OCI-LY3 (cell line): ENCODE data around the gene TTI1.

Experiments
- H2AFZ ChIP-seq: fragments of 200-600, 300-600 bp; shearing (Covaris generic); 2 replicates; pipeline ENCODE4 v1.6.0; 2014; ENCODE audit warnings: antibody characterized with exemption, low read depth, low read length
- H3K27ac ChIP-seq: fragments of 200-600, 300-600 bp; sonication (generic); 2 replicates; pipeline ENCODE4 v1.5.1; 2014; ENCODE audit warnings: mild to moderate bottlenecking, low read length, moderate library complexity, mixed read lengths
- H3K27me3 ChIP-seq: fragments of 200-600, 300-600 bp; sonication (generic); 2 replicates; pipeline ENCODE4 v1.6.1; 2014; ENCODE audit warnings: low read depth, low read length, mixed read lengths
- H3K36me3 ChIP-seq: fragments of 200-600, 300-600 bp; sonication (generic); replicated peaks from 2 replicates; pipeline ENCODE3; 2014; ENCODE audit warnings: low read depth, low read length, mixed read lengths
- H3K4me1 ChIP-seq: fragments of 300-600, 200-600 bp; sonication (generic); 2 replicates; pipeline ENCODE4 v1.6.1; 2014; ENCODE audit warnings: low read length, mixed read lengths
- H3K4me2 ChIP-seq: fragments of 200-600, 300-600 bp; sonication (generic); 2 replicates; pipeline ENCODE4 v1.6.1; 2014; ENCODE audit warnings: low read length, mixed read lengths
- H3K4me3 ChIP-seq: fragments of 300-600, 200-600 bp; sonication (generic); 2 replicates; pipeline ENCODE4 v1.5.1; 2014; ENCODE audit warnings: antibody characterized with exemption, mild to moderate bottlenecking, low read length, moderate library complexity
- H3K79me2 ChIP-seq: fragments of 300-600, 200-600 bp; shearing (Covaris generic); 2 replicates; pipeline ENCODE4 v1.6.1; 2014; ENCODE audit warnings: mild to moderate bottlenecking, low read length, mixed read lengths
- H3K9ac ChIP-seq: fragments of 300-600, 200-600 bp; shearing (Covaris generic); 2 replicates; pipeline ENCODE4 v1.6.0; 2014; ENCODE audit warnings: mild to moderate bottlenecking, low read length, moderate library complexity
- H3K9me3 ChIP-seq: fragments of 200-600, 300-600 bp; shearing (Covaris generic); 2 replicates; pipeline ENCODE4 v1.6.1; 2014; ENCODE audit warnings: low read length, mixed read lengths; ENCODE audit not compliant: insufficient read depth
- H4K20me1 ChIP-seq: fragments of 200-600, 300-600 bp; sonication (generic); 2 replicates; pipeline ENCODE4 v1.6.1; 2016; ENCODE audit warnings: low read length, mixed read lengths; ENCODE audit not compliant: insufficient read depth
- EZH2phosphoT487 ChIP-seq: fragments of 200-600 bp; shearing (Covaris generic); IDR thresholded peaks from 2 replicates; pipeline ENCODE4 v1.6.1; 2018; ENCODE audit warnings: antibody characterized with exemption, mixed run types, low read depth
- TF ChIP-seq, protein P1 (sequence below): fragments of 200-600, 300-600 bp; sonication (generic); IDR thresholded peaks from 2 replicates; pipeline ENCODE4 v1.5.1; 2014; ENCODE audit warnings: antibody characterized with exemption, low read length, low read depth

Gene TTI1

DNA sequence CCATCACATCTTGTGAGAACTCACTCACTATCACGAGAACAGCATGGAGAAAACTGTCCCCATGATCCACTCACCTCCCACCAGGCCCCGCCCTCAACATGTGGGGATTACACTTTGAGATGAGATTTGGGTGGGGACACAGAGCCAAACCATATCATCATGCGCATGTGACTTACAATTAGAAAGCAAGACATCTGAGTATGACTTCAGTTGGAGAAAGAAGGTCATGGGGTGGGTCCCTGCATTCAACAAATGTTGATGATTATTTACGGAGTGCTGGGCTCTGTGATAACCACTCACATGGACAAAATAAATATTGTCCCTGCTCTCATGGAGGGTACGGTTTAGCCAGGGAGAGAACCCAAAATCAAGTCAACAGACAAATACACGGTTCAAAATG, 92.4 kb downstream of the TTI1 start:
- H3K27me3 ChIP-seq: no peaks in the 10 kb centered on the region
- no peak overlapping the region for H3K4me3 ChIP-seq
- no peaks in the 10 kb centered on the region for H3K36me3 ChIP-seq
- no peaks in the 10 kb centered on the region for H4K20me1 ChIP-seq
- H3K9ac ChIP-seq: no peak overlapping the region
- no peak overlapping the region for H2AFZ ChIP-seq
- H3K79me2 ChIP-seq: no peaks in the 10 kb centered on the region
- H3K27ac ChIP-seq: no peak overlapping the region
- no peak overlapping the region for H3K4me2 ChIP-seq
- TF ChIP-seq, protein P1, sequence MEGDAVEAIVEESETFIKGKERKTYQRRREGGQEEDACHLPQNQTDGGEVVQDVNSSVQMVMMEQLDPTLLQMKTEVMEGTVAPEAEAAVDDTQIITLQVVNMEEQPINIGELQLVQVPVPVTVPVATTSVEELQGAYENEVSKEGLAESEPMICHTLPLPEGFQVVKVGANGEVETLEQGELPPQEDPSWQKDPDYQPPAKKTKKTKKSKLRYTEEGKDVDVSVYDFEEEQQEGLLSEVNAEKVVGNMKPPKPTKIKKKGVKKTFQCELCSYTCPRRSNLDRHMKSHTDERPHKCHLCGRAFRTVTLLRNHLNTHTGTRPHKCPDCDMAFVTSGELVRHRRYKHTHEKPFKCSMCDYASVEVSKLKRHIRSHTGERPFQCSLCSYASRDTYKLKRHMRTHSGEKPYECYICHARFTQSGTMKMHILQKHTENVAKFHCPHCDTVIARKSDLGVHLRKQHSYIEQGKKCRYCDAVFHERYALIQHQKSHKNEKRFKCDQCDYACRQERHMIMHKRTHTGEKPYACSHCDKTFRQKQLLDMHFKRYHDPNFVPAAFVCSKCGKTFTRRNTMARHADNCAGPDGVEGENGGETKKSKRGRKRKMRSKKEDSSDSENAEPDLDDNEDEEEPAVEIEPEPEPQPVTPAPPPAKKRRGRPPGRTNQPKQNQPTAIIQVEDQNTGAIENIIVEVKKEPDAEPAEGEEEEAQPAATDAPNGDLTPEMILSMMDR: no peak
- TF ChIP-seq EZH2phosphoT487: no peak
- no peaks in the 10 kb centered on the region for H3K9me3 ChIP-seq
- H3K4me1 ChIP-seq: peaks cover 15% of the 10 kb centered on the region

DNA sequence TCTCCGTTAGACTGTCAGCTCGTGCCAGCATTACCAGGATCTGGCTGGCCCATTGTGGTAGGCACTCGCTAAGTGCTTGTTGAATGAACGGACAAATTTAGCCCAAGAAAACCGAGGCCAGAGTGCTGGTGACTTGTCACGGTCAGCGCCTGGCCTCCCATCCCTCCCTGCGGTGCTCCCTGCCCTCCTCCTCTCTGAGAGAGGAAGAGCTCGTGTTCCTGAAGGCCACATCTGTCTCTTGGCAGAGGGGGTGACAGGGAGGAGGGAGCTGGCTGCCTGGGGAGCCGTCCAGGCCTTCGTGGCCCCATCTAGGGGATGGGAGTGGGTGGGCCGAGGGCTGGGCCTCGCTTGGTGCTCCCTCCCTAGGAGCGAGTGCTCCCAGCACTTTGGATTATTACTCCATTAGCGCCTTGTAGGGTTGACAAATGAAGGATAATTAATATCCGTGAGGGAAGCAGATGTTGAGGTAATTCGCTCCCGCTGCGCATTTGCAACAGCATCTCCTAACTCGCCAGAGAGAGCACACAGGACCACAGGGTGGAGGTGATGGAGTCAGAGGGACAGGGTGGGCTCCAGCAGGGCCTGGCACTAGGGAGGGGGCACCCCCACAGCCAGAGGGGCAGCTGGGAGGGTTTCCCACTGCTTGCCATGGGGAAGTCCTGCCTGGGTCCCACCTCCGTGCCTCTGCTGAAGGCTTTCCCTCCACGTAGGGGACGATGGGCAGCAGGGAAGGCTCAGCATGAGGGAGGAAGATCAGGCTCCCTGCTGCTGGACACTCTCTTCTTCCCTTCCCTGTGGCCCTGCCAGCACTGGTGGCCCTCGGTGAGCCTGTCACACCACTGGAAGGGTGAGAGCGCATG, 93.3 kb downstream of the TTI1 start:
- no peaks in the 10 kb centered on the region for H3K36me3 ChIP-seq
- H3K4me1 ChIP-seq: peaks cover 15% of the 10 kb centered on the region
- no peaks in the 10 kb centered on the region for H3K27me3 ChIP-seq
- no peak overlapping the region for H3K4me3 ChIP-seq
- H3K79me2 ChIP-seq: no peaks in the 10 kb centered on the region
- TF ChIP-seq, protein P1: no peak
- TF ChIP-seq EZH2phosphoT487: no peak
- H2AFZ ChIP-seq: no peak overlapping the region
- H3K27ac ChIP-seq: no peak overlapping the region
- no peak overlapping the region for H3K9ac ChIP-seq
- H3K4me2 ChIP-seq: no peak overlapping the region
- no peaks in the 10 kb centered on the region for H4K20me1 ChIP-seq
- no peaks in the 10 kb centered on the region for H3K9me3 ChIP-seq

DNA sequence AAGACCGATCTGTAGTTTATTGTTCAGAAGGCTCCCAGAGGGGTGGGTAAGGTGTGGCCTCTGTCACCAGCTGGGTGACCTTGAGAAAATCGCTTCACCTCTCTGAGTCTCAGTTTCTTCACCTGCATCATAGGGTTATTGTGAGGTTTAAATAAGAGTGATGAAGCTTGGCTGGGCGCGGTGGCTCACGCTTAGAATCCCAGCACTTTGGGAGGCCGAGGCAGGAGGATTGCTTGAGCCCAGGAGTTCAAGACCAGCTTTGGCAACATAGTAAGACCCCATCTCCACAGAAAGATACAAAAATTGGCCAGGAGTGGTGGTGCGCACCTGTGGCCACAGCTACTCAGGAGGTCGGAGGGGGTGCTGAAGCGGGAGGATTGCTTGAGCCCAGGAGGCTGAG, 94.3 kb downstream of the TTI1 start:
- peaks cover 15% of the 10 kb centered on the region for H3K4me1 ChIP-seq
- H4K20me1 ChIP-seq: no peaks in the 10 kb centered on the region
- no peaks in the 10 kb centered on the region for H3K79me2 ChIP-seq
- no peak overlapping the region for H3K9ac ChIP-seq
- H3K27me3 ChIP-seq: no peaks in the 10 kb centered on the region
- H3K9me3 ChIP-seq: no peaks in the 10 kb centered on the region
- no peak overlapping the region for H3K27ac ChIP-seq
- H2AFZ ChIP-seq: no peak overlapping the region
- no peak overlapping the region for H3K4me3 ChIP-seq
- H3K36me3 ChIP-seq: no peaks in the 10 kb centered on the region
- TF ChIP-seq, protein P1: no peak
- no peak overlapping the region for H3K4me2 ChIP-seq

DNA sequence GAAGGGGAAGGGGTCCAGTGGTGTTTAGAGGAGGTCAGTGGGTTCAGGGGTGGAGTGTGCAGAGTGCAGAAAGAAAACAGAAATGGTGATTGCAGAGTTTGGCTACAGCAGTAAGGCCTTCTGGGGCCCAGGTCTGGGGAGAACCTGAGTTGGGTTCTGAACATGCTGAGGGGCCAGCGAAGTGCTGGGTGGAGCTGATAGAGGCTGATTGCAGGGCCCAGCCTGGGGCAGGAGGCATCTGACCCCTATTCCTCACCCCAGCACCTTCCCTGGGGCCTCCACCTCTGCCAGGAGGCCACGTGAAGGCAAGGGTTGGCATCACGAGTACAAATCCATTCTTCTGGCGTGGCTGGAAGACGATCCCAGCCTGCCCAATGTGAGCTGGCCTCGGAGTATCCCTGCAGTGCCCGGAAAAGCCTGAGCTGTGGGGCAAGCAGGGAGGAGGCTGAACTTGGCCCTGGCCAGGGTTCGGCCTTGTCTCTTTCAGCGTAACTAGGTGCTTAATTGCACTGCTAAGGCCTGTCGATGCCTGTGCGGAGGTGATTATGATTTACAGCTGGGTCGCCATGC, 95.0 kb downstream of the TTI1 start:
- Histone ChIP-seq H3K27me3 (no peaks in the 10 kb centered on the region), H2AFZ (no peak overlapping the region), H3K9me3 (no peaks in the 10 kb centered on the region), H3K9ac (no peak overlapping the region), H3K4me3 (no peak overlapping the region), H3K4me2 (no peak overlapping the region), H4K20me1 (no peaks in the 10 kb centered on the region), H3K27ac (no peak overlapping the region), H3K4me1 (peaks cover 13% of the 10 kb centered on the region), H3K36me3 (no peaks in the 10 kb centered on the region), H3K79me2 (no peaks in the 10 kb centered on the region)
- TF ChIP-seq EZH2phosphoT487: no peak
- TF ChIP-seq, protein P1: no peak
